ENCODE data around the gene FRMD6. TPM values are rescaled to one million over a fixed set of nuclear protein-coding genes. Genes with fewer than 3 reads are reported as not detected.

FRMD6 gene
- total and polyA plus RNA-seq, 9 of the 15 experiments (the other 6 are each of a cell fraction or from before 2014, with no cell fraction given) = 0.11 to 0.92 (median 0.53) TPM

- 0% methylated on average over 1 of the region's 1 CpG for WGBS (ENCODE audit: insufficient coverage, low coverage, missing lambda C conversion rate)
- H3K27ac ChIP-seq (ENCODE audit: extremely low read depth, low read depth, low read length) = no peak overlapping the region
- CTCF ChIA-PET (ENCODE audit: low intra/inter-chr PET ratio) = no interaction called here
- no peak overlapping the region for H2AFZ ChIP-seq (ENCODE audit: low read depth, low read length)
- no peaks in the 10 kb centered on the region for H3K9me3 ChIP-seq (replicated peaks; ENCODE audit: control insufficient read depth, insufficient read depth, low read depth, low read length)
- DNase-seq (ENCODE audit: extremely low read depth in 1 of 4, low spot score in 3 of 4) (no peak), ATAC-seq (no peak), FAIRE-seq (no peak)
- H3K9me1 ChIP-seq (ENCODE audit: control insufficient read depth, insufficient read depth, low read length) = no peaks in the 10 kb centered on the region
- no peaks in the 10 kb centered on the region for H4K20me1 ChIP-seq (replicated peaks; ENCODE audit: control insufficient read depth, insufficient read depth, low read length)
- no TSS peak for BruUV-seq (replicated peaks)
- in situ Hi-C loops (cut with MboI) (no loop called here), intact Hi-C loops (cut with micrococcal nuclease) (no loop called here)
- no peaks in the 10 kb centered on the region for H3K36me3 ChIP-seq (ENCODE audit: control insufficient read depth, insufficient read depth, low read length)
- TF ChIP-seq PRMT5 (CRISPR knock-in tag; IDR thresholded peaks at IDR 0.05) (no peak), POLR2H (tag; IDR thresholded peaks at IDR 0.05; ENCODE audit: low read depth) (no peak), KAT8 (IDR thresholded peaks at IDR 0.05; ENCODE audit: low read depth) (no peak), PHF8 (IDR thresholded peaks at IDR 0.05; ENCODE audit: borderline replicate concordance, low read length) (no peak), HDAC6 (IDR thresholded peaks at IDR 0.05; ENCODE audit: low read depth, low read length) (no peak)
- POLR2A ChIA-PET = no interaction called here
- H3K79me2 ChIP-seq (ENCODE audit: control insufficient read depth, insufficient read depth, low read length) = no peaks in the 10 kb centered on the region
- H3K27me3 ChIP-seq (ENCODE audit: control insufficient read depth in 2 of 2, insufficient read depth in 2 of 2, low read length in 2 of 2) = no peaks in the 10 kb centered on the region; a peak in 1 of 5 replicates
- H3K4me1 ChIP-seq (replicated peaks in 1 of 2; ENCODE audit: control insufficient read depth in 2 of 2, insufficient read depth in 2 of 2, low read length in 2 of 2) = no peaks in the 10 kb centered on the region
- no peak overlapping the region for H3K9ac ChIP-seq (ENCODE audit: insufficient read depth in 1 of 2, low read depth in 2 of 2, low read length in 2 of 2)
- no peak overlapping the region for H3K4me2 ChIP-seq (ENCODE audit: insufficient read depth, low read length)
- H3K4me3 ChIP-seq = no peak overlapping the region
Observed at GRCh38 chr14:51624955-51625569, 26.6 kb upstream of the FRMD6 start.

DNA sequence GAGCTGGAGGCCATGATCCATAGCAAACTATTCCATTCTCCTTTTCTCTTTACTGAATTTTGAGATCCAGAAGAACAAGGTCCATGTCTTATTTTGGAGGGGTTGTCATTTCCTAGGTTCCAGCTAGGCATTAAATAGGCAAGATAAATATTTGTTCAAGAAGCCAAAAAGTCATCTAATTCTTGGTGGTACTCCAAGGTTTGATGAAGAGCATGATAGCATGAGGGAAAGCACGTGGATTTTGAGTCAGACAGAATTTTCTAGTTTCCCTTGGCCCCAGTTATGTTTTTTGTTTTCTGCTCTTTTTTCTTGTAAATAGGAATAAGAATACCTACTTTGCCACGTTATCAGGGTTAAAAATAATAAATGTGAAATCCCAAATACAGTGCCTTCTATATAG is 25.5 kb upstream of the FRMD6 start:
- Histone ChIP-seq H3K9me3 (replicated peaks; ENCODE audit: control insufficient read depth, insufficient read depth, low read depth, low read length) (no peaks in the 10 kb centered on the region), H3K79me2 (ENCODE audit: control insufficient read depth, insufficient read depth, low read length) (no peaks in the 10 kb centered on the region), H3K4me2 (ENCODE audit: insufficient read depth, low read length) (no peak overlapping the region), H3K9me1 (ENCODE audit: control insufficient read depth, insufficient read depth, low read length) (no peaks in the 10 kb centered on the region), H3K27me3 (ENCODE audit: control insufficient read depth in 2 of 2, insufficient read depth in 2 of 2, low read length in 2 of 2) (no peaks in the 10 kb centered on the region; a peak in 1 of 5 replicates), H3K36me3 (ENCODE audit: control insufficient read depth, insufficient read depth, low read length) (no peaks in the 10 kb centered on the region), H3K4me1 (replicated peaks in 1 of 2; ENCODE audit: control insufficient read depth in 2 of 2, insufficient read depth in 2 of 2, low read length in 2 of 2) (no peaks in the 10 kb centered on the region), H2AFZ (ENCODE audit: low read depth, low read length) (no peak overlapping the region), H3K4me3 (no peak overlapping the region), H4K20me1 (replicated peaks; ENCODE audit: control insufficient read depth, insufficient read depth, low read length) (no peaks in the 10 kb centered on the region), H3K9ac (ENCODE audit: insufficient read depth in 1 of 2, low read depth in 2 of 2, low read length in 2 of 2) (no peak overlapping the region), H3K27ac (ENCODE audit: extremely low read depth, low read depth, low read length) (no peak overlapping the region)
- WGBS (ENCODE audit: insufficient coverage, low coverage, missing lambda C conversion rate) = 0% methylated on average over 2 of the region's 2 CpGs
- in situ Hi-C loops (cut with MboI) = no loop called here
- ATAC-seq = no peak
- intact Hi-C loops (cut with micrococcal nuclease) = no loop called here
- BruUV-seq (replicated peaks) = no TSS peak
- POLR2A ChIA-PET = interaction anchor here (0.7 kb wide), 1 partner anchor 16 kb away, joined by 3 read pairs; no protein-coding TSS in a partner anchor
- DNase-seq (ENCODE audit: extremely low read depth in 1 of 4, low spot score in 3 of 4) = no peak
- CTCF ChIA-PET (ENCODE audit: low intra/inter-chr PET ratio) = no interaction called here
- FAIRE-seq = no peak
- no peak for TF ChIP-seq STAG1 (CRISPR knock-in tag; IDR thresholded peaks at IDR 0.05; ENCODE audit: borderline replicate concordance)
- no peak for TF ChIP-seq PRPF4 (IDR thresholded peaks at IDR 0.05; ENCODE audit: insufficient read depth, low read depth, low read length, poor library complexity, severe bottlenecking)
- TF ChIP-seq ZNF766 (CRISPR knock-in tag; conservative IDR thresholded peaks at IDR 0.05) = no peak
- TF ChIP-seq, protein P1, sequence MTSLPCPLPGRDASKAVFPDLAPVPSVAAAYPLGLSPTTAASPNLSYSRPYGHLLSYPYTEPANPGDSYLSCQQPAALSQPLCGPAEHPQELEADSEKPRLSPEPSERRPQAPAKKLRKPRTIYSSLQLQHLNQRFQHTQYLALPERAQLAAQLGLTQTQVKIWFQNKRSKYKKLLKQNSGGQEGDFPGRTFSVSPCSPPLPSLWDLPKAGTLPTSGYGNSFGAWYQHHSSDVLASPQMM (CRISPR knock-in tag; IDR thresholded peaks at IDR 0.05) = no peak
- no peak for TF ChIP-seq C11orf30 (IDR thresholded peaks at IDR 0.05; ENCODE audit: low read depth)
- TF ChIP-seq CHCHD3 (CRISPR knock-in tag; IDR thresholded peaks at IDR 0.05) = no peak
- no peak for TF ChIP-seq ZNF57 (CRISPR knock-in tag; IDR thresholded peaks at IDR 0.05)
- TF ChIP-seq PBX2 (CRISPR knock-in tag; IDR thresholded peaks at IDR 0.05; ENCODE audit: low read depth) = no peak
- no peak for TF ChIP-seq PBX2 (tag; conservative IDR thresholded peaks at IDR 0.05; ENCODE audit: low read depth)
